Vagina (tissue), 2 donors: ENCODE measurements around the gene CEMIP2. TPM values are rescaled to one million over a fixed set of nuclear protein-coding genes. Genes with fewer than 3 reads are reported as not detected.

Experiments used
- DNase-seq, 2 donors: peaks; one replicate each; pipeline ENCODE4 v3.0.0-alpha.2; 2017; ENCODE audit errors: extremely low spot score in 2 of 2
- H3K27ac ChIP-seq: fragments of 200-600 bp; sonication (generic); one replicate; pipeline ENCODE4 v1.5.1; 2019
- H3K27me3 ChIP-seq: fragments of 200-600 bp; sonication (generic); one replicate; pipeline ENCODE4 v1.5.1; 2019
- H3K36me3 ChIP-seq, 2 donors: fragments of 200-600 bp; sonication (generic); one replicate each; pipeline ENCODE4 v1.5.1; 2017 to 2019
- H3K4me1 ChIP-seq: fragments of 200-600 bp; sonication (generic); one replicate; pipeline ENCODE4 v1.5.1; 2019
- H3K4me3 ChIP-seq, 2 donors: fragments of 200-600 bp; sonication (generic); 1 replicate in 1 of 2; 2 replicates in 1 of 2; pipeline ENCODE4 v1.5.1; 2016 to 2019
- H3K9me3 ChIP-seq: fragments of 200-600 bp; sonication (generic); one replicate; pipeline ENCODE4 v1.5.1; 2019
- POLR2A ChIP-seq, 2 donors: fragments of 450-650 bp; IDR thresholded peaks; one replicate each; pipeline ENCODE4 v1.6.1; 2017; ENCODE audit warnings: antibody characterized with exemption in 2 of 2, mild to moderate bottlenecking in 2 of 2, moderate library complexity in 2 of 2
- POLR2AphosphoS5 ChIP-seq, 2 donors: sonication (generic); formaldehyde crosslinking; IDR thresholded peaks; one replicate each; pipeline ENCODE4 v1.9.0; 2017; ENCODE audit warnings: antibody characterized with exemption in 2 of 2, mild to moderate bottlenecking in 2 of 2, low read depth in 1 of 2; ENCODE audit not compliant: insufficient read depth in 1 of 2
- intact Hi-C: fragments of 100-400 bp; cut with DNase I; formaldehyde crosslinking; loops from one replicate; pipeline ENCODE4 v1.15.1; 2023
- total RNA-seq: library from RNA; depleted of rRNA; stranded (reverse); fragments of >200 nt; gene quantifications from one replicate; pipeline ENCODE4 v1.2.3, GENCODE V29; 2016
- TF ChIP-seq, protein P1 (sequence below), 3 experiments: fragments of 450-650 bp in 2 of 3; fragments of 200-600 bp in 1 of 3; sonication (generic) in 1 of 3; IDR thresholded peaks; one replicate each; pipeline ENCODE4 v1.5.1; 2017 to 2019; ENCODE audit warnings: antibody characterized with exemption in 3 of 3, mild to moderate bottlenecking in 2 of 3, moderate library complexity in 2 of 3

Gene CEMIP2
- total RNA-seq, 1 donor from 2014 or later, result 46.7 TPM

GRCh38 chr9:71796100-71796767 is 27.9 kb upstream of the CEMIP2 start:
- H3K36me3 ChIP-seq, result no peaks in the 10 kb centered on the region
- intact Hi-C loops, result no loop called here
- no peak overlapping the region for H3K4me3 ChIP-seq
- no peaks in the 10 kb centered on the region for H3K4me1 ChIP-seq
- H3K9me3 ChIP-seq, result no peaks in the 10 kb centered on the region
- no peak for DNase-seq
- H3K27me3 ChIP-seq, result no peaks in the 10 kb centered on the region
- TF ChIP-seq, protein P1, sequence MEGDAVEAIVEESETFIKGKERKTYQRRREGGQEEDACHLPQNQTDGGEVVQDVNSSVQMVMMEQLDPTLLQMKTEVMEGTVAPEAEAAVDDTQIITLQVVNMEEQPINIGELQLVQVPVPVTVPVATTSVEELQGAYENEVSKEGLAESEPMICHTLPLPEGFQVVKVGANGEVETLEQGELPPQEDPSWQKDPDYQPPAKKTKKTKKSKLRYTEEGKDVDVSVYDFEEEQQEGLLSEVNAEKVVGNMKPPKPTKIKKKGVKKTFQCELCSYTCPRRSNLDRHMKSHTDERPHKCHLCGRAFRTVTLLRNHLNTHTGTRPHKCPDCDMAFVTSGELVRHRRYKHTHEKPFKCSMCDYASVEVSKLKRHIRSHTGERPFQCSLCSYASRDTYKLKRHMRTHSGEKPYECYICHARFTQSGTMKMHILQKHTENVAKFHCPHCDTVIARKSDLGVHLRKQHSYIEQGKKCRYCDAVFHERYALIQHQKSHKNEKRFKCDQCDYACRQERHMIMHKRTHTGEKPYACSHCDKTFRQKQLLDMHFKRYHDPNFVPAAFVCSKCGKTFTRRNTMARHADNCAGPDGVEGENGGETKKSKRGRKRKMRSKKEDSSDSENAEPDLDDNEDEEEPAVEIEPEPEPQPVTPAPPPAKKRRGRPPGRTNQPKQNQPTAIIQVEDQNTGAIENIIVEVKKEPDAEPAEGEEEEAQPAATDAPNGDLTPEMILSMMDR (IDR thresholded peaks at IDR 0.05), result no peak
- TF ChIP-seq POLR2A (IDR thresholded peaks at IDR 0.05) (no peak), POLR2AphosphoS5 (IDR thresholded peaks at IDR 0.05; ENCODE audit: insufficient read depth in 1 of 2, low read depth in 1 of 2) (no peak)
- H3K27ac ChIP-seq, result no peak overlapping the region

- Histone ChIP-seq H3K9me3 (no peaks in the 10 kb centered on the region), H3K27ac (no peak overlapping the region), H3K4me1 (no peaks in the 10 kb centered on the region), H3K36me3 (no peaks in the 10 kb centered on the region), H3K4me3 (no peak overlapping the region), H3K27me3 (no peaks in the 10 kb centered on the region)
- intact Hi-C loops, result no loop called here
- TF ChIP-seq POLR2A (IDR thresholded peaks at IDR 0.05), result no peak
- TF ChIP-seq, protein P1 (IDR thresholded peaks at IDR 0.05), result no peak
- no peak for TF ChIP-seq POLR2AphosphoS5 (IDR thresholded peaks at IDR 0.05; ENCODE audit: insufficient read depth in 1 of 2, low read depth in 1 of 2)
- no peak for DNase-seq
Measured at GRCh38 chr9:71795097-71795813, 26.9 kb upstream of the CEMIP2 start.

DNA sequence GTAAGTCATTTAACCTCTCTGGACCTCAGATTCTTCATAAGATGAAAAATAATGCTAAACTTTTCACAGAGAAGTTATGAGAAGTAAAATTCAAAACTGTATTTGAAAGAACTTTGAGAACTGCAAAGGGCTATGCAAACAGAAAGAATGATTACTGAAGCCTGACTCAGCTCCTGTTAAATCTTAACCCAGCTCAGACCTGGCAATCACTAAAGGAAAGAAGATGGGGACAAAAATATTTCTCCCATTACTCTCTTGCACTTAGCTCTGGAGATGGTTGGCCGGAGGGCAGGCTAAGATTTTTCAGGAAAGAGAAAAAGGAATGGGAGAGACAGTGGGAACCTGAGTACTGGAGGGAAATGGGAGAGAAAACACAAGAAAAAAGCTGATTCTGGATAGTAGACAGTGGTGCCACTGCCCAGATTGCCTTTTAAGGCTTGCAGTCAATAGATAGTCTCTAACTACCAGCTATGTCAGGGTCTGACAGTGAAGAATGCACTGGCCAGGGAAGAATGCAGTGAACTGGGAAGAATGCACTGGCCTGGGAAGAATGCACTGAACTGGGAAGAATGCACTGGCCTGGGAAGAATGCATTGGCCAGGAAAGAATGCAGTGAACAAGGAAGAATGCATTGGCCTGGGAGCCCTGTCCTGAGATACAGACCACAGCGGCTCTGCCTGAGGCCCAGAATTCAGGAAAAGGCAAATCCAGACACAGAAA is 25.2 kb upstream of the CEMIP2 start:
- H3K9me3 ChIP-seq, result no peaks in the 10 kb centered on the region
- H3K27ac ChIP-seq, result no peak overlapping the region
- DNase-seq, result no peak
- intact Hi-C loops, result no loop called here
- H3K4me3 ChIP-seq, result no peak overlapping the region
- H3K4me1 ChIP-seq, result no peaks in the 10 kb centered on the region
- no peak for TF ChIP-seq POLR2A (IDR thresholded peaks at IDR 0.05)
- TF ChIP-seq, protein P1 (IDR thresholded peaks at IDR 0.05), result no peak
- no peak for TF ChIP-seq POLR2AphosphoS5 (IDR thresholded peaks at IDR 0.05; ENCODE audit: insufficient read depth in 1 of 2, low read depth in 1 of 2)
- H3K36me3 ChIP-seq, result no peaks in the 10 kb centered on the region
- H3K27me3 ChIP-seq, result no peaks in the 10 kb centered on the region

GRCh38 chr9:71791875-71792274 is 23.6 kb upstream of the CEMIP2 start:
- Histone ChIP-seq H3K4me3 (no peak overlapping the region), H3K36me3 (no peaks in the 10 kb centered on the region), H3K27ac (no peak overlapping the region), H3K4me1 (no peaks in the 10 kb centered on the region), H3K27me3 (no peaks in the 10 kb centered on the region), H3K9me3 (no peaks in the 10 kb centered on the region)
- TF ChIP-seq, protein P1 (IDR thresholded peaks at IDR 0.05), result no peak
- TF ChIP-seq POLR2A (IDR thresholded peaks at IDR 0.05) (no peak), POLR2AphosphoS5 (IDR thresholded peaks at IDR 0.05; ENCODE audit: insufficient read depth in 1 of 2, low read depth in 1 of 2) (no peak)
- DNase-seq, result no peak
- intact Hi-C loops, result no loop called here
